ENCODE measurements around the gene CALY.

The CALY gene

DNA sequence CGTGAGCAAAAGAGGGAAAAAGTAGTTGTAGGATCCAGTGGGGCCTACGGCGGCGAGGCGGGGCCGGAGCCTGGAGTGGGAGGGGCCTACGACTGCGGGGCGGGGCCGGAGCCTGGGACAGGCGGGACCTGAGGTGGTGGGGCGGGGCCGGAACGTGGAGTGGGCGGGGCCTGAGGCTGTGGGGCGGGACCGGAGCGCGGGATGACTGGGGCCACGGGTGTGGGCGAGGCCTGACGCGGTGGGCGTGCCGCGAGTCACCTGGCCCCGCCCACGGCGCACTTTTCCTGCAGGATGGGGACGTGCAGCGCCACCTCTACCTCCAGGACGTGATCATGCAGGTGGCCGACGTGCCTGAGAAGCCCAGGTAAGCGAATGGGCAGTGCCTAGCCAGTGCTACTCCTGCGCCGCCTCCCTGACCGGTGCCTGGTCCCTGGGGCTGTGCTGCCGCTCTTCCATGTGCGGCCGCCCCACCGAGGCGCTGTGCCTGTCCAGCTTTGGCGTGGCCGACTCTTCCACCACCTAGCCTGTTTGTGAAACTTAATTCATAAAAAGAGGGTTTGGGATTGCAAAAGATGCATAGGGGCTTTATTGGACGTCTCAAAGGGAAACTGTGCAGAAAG is 27.5 kb downstream of the CALY start:
- DNase-seq: peak; percentile 94 to 95

DNA sequence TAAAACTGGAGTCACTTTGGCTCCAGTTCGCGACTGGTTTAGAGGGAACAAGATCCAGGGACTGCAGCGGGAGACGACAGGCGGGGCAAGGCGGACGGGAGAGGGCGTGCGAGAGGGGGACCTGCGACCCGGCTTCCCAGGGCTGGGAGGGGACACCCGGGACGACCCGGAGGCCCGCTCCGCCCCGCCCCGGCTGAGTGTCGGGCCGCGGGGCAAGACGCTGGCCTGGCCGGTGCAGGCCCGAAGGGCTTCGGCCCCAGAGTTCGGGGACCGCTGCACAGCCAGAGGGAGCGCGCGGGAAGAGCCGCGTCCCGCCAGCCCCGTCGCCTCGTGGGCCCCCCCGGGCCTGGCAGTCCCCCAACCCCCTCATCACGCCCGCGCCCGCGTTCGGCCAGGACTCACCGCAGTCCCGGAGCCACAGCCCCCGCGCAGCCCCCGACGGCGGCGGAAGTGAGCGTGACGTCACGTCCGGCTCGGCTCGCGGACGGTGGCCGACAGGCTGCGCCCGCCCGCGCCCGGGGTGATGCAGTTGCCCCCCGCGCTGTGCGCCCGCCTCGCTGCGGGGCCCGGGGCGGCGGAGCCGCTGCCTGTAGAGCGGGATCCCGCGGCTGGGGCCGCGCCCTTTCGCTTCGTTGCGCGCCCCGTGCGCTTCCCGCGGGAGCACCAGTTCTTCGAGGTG is 28.1 kb downstream of the CALY start, which contains the start of the genes TUBGCP2 and ZNF511:
Gene TUBGCP2, minus strand, starts transcription at position 452 of the 679 bp plus-strand sequence. CDS start 5,931 bp downstream, outside the sequence.
Gene ZNF511, plus strand, starts transcription at position 494 of the 679 bp plus-strand sequence. Its CDS starts 30 bp downstream, at position 524.
- peak; percentile 87 to 90 for DNase-seq

DNA sequence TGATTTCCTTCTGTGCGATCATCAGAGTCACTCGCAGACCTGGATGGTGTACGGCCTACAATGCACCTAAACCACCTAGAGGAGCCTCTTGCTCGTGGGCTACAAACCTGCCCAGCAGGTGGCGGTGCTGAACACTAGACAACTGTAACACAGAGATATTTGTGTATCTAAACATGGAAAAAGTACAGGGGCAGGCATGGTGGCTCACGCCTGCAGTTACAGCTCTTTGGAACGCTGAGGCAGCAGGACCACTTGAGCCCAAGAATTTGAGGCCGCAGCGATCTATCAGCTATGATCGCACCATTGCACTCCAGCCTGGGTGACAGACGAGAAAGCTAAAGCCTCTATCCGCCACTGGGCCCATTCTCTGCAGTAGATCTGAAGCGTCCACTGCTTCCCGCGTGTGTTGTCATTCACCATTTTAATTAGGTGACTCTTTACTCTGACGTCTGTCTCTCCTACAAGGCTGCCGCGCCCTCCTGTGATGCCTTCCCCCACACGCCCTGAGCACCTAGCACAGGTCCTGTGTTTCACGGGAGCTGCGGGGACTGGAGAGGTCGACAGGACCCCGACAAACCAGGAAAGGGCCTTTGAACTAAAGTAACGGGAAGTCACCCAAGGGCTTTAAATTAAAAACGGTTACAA is 28.8 kb downstream of the CALY start:
- peak; percentile 87 to 89 for DNase-seq

DNA sequence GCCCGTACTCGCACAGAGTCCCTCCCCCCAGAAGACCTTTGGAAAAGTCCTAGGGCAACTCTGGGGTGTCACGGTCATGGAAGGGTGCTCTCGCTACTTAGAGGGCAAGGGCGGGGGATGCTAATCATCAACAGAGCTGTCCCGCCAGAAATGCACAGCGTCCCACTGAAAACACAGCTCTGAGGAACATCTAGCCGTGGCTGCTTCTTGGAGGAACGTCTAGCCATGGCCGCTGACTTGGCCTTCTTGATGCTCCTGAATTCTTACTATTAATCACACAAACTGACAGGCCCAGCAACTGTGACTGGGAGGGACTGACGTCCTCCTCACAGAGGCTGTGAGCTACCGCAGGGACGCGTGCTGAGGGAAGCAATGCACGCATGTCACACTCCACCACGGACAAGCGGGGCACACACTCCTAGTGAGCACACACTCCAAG is 29.7 kb downstream of the CALY start:
- DNase-seq: no peak

DNA sequence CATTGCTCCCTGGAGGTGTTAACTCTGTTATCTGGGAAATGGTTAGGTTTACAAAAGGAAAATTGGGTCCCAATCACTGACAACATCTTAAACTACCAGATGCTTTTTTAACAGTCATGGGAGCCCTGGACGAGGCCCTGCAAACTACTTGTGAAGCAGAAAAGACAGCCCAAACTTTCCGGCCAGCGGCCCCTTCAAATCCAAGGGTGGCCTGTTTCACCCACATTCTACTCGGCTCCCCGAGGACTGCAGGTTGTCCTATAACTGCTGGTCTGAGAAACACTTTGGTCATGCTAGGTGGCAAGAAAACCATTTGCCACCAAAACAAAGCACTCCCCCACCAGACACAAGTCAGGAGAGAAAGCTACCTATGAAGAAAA is 30.6 kb downstream of the CALY start:
- DNase-seq: no peak

DNA sequence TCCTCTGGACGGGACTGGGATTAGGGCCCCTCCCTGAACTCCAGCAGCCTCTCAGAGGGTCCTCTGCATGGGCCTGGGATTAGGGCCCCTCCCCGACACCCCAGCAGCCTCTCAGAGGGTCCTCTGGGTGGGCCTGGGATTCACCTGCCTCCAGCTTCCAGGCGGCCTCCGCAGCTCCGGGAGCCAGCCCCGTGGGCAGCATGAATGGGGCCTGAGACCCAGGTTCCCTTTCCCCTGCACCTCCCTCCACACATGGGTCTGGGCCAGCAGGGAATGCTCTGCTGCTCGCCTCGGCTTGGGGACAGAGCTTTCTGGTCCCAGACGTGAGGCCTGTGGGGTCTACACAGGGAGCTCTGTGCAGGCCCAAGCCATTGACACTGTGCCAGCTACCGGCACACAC is 33.5 kb downstream of the CALY start:
- DNase-seq: no peak

DNA sequence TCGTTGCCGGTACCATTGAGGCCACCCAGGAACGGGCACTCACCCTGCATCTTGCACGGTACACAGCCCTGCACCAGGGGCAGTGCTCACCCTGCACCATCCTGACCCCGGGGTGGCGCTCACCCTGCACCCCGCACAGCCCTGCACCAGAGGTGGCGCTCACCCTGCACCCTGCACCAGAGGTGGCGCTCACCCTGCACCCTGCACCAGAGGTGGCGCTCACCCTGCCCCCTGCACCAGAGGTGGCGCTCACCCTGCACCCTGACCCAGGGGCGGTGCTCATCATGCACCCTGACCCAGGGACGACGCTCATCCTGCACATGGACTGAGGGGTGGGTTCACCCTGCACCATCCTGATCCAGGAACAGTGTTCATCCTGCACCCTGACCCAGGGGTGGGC is 34.5 kb downstream of the CALY start:
- no peak for DNase-seq

DNA sequence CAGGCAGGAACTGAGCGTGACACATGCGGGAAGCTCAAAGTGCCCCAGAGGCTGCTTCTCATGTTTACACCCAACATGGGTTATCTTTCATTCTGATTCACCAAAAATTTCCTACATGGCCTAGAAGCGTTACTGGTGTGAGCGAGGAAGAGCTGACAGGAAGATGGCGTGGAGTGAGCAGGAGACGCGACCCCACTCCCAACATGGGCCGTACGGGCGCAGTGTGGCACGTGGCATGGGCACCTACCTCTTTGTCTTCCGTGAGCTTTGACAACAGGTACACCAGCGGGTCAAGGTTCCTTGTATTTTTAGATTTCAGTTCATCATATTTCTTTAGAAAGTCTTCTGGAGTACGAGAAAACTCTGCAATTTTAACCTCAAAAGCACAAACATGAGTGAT is 37.0 kb downstream of the CALY start:
- no peak for DNase-seq

DNA sequence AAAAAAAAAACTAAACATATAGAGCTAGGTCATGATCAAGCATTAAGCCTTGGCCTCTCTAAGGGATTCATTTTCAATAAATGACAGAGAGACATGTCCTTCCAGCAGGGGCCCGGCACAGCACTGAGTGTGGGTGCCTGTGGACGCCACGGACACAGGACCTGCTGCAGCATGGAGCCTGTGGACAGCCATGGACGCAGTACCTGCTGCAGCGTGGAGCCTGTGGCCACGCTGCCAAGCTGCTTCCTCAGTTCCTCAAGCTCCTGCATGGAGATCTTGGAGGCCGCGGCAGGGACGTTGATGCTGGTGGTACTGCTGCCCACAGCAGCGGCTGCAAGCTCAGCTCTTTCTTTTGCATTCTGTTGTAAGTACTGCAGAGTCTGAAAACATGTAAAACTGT is 37.5 kb downstream of the CALY start:
- DNase-seq: no peak

DNA sequence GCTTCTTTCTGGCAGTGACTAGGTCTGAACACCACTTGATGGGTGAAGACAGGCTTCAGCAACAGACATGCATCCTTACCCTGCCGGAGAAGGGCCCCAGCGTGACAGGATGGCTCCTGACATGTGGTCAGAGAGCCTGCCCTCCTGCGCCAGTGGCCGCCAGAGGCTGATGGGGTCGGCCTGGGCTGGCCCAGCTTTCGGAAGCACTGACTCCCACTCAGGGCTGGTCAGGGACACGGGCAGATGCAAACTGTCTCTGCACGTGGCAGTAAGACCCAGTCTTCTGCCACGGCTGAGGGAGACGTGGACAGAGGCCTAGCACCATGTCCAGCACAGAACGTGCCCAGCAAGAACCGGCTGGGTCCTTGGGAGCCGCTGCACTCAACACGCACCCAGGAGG is 38.2 kb downstream of the CALY start:
- no peak for DNase-seq

DNA sequence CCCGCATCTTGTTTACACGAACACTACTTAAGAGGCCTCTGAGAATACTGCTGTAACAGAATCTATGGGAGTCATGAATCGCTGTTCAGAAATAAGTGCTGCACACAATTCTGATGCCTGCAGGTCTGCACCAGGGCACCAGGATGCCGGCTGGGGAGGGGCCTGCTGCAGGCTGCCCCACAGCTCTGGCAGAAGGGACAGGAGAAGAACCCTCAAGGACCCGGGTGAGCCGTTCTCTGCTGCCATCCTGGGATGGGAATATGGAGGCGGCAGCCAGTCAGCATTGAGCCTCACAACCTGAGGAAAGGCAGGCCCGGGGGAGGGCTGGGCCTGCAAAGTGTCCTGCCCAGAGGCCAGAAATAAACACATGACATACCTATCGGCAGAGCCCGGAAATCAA is 39.2 kb downstream of the CALY start:
- DNase-seq: no peak

DNA sequence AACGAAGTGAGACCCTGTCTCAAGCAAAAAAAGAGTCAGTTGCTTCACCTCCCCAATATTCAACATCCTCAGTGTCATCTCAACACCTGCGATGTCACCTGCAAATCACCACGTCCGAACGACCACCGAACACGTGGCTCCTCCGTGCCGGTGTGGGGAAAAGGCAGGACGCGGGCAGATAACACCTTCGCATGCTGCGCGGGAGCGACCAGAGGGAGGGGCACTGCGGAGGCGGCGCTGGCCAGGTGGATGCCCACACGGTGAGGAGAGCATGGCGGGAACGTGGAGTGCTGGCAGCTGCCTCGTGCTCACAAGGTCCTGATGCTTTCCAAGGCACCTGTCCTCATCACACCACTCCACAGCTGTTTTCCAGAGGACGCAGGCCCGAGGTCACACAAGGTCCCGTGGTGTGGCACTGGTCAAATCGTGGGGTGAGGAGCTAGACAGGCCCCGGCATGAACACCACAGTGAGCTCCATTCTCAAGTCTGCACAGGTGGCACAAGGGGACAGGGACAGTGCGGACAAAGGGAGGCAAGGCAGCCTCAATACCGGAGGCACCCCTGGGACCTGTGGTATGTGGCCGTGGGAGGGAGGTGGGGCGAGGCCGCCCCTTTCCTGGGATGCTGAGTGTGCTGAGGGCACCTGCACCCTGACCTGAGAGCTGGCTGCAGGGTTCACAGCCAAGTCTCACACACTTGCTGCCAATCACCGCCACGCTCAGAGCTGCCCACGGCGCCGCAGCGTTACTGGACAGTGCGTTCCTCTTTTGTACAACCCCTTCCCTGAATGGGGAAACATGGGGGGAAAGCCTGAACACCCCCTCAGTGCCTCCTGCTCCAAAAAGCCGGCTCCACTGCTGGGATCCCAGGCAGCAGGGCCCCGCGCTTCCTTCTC is 41.0 kb downstream of the CALY start:
- DNase-seq: no peak

DNA sequence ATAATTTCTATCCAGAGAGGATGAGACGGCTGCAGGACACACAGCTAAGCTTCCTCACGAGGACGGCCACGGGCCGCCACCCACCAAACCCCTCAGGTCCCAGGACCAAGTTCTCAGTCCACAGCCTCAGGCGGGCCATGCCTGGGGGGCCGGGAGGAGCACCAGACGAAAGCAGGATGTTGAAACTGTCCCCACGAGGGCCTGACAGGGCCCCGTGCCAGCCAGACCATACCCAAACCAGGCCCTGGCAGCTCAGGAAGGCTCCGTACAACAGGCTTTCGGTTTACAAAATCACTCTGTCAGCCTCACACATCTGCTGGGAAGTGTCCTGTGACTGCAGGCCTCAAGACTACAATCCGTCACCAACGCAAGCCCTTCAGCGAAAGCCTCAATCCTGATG is 42.5 kb downstream of the CALY start:
- no peak for DNase-seq

DNA sequence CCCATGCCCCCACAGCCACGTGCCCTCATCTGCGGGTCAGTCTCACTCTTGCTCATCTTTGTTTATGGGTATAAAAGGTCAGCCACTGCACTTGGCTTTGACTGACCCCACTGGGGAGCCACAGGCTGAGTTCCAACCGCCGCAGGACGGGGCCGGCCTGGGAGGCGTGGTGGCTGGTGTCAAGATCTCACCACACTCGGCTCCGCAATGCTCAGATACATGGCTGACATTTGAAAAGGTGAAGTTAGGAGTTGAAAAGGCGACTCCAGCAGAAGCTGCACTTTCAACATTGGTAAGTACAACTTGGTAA is 42.9 kb downstream of the CALY start:
- DNase-seq: no peak

DNA sequence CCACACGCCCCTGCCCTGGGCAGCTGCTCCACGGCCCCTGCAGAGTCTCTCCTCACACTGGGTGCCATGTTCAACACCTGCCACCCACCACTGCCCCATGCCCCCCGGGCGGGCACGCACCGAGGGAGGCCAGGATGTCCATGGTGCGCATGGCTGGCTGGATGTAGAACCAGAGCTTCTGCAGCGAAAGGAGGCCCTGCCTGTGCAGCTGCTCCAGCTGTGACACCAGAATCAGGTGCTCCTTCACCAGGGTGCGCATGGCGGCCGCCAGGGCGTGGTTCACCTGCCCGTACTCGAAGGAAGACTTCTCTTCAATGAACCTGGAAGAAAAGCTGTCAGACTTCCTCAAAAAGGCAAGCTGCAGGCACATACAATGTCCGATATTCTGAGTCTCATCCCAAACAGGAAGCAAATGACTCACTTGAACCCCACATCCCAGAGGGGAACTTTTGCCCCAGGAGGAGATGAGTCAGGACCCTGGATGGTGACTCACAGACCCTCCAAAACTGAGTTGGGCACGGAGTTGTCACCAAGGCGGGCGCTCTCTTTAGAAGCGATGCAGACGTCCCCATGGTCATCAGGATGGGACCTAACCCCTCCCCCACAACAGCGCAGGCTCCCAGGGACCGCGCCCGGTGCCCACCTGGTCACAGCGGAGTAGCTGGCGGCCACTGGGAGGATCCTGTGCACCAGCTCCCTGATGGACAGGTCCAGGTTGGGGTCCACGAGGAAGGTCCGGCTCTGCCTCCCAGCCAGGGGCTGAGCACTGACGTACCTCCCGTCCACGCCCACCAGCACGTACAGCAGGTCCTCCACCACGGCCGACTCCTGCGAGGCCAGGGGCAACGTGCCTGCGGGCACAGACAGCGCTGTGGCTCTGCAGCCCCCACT is 43.5 kb downstream of the CALY start:
- DNase-seq: peak in 1 of 2 donors; percentile 31

DNA sequence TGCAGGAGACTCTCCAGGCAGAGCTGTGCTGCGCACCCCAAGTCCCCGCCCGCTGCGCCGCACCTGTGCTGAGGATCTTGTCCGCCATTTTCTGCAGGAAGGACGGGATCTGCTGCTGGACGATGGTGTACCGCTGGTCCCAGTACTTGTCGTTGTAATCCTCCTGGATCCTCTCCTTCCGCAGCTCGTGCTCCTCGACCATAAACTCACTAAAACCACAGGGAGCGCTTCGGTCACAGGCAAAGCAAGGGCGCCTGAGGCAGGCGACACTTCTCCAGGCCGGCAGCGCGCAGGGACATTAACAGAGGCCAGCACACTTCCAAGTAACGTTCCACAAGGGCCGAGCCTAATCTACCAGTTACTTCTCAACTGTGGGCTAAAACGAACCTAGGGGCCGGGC is 46.9 kb downstream of the CALY start:
- DNase-seq: no peak

DNA sequence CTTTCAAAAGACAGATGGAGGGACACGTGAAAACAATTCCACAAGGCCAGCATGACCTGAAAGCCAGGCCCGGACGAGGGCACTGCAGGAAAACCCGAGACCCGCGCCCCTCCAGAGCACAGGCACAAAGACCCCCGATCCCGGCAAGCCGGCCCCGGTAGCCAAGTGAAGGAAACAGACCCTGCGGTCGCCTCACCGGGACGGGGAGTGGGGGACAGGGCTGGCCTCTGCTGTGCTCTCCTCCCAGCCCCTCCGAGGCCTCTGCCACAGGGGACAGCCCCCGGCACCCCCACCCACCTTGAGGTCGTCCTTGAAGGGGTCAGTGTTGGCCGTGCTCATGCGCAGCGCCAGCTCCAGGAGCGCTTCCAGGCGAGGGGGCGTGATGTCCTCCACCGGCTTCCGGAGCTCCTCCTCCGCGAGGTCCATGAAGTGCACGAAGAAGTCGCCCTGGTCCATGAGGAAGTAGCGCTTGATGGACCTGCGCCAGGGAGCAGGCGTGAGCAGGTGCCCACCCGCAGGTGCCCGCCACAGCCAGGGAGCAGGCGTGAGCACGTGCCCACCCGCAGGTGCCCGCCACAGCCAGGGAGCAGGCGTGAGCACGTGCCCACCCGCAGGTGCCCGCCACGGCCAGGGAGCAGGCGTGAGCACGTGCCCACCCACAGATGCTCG is 48.7 kb downstream of the CALY start:
- no peak for DNase-seq

DNA sequence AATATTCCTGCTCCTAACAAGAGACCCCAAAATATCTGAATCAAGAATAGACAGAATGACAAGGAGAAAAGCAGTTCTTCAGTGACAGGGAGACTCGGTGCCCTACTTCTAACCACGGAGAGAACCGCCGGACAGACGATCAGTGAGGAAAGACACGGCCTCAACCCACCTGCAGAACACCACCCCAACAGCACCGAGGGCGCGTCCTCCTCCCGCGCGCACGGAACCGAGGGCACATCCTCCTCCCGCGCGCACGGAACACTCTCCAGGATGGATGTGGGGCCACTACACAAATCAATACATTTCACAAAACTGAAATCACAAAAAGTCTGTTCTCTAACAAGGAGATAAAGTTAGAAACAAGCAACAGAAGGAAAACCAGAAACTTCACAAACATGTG is 50.3 kb downstream of the CALY start:
- no peak for DNase-seq

DNA sequence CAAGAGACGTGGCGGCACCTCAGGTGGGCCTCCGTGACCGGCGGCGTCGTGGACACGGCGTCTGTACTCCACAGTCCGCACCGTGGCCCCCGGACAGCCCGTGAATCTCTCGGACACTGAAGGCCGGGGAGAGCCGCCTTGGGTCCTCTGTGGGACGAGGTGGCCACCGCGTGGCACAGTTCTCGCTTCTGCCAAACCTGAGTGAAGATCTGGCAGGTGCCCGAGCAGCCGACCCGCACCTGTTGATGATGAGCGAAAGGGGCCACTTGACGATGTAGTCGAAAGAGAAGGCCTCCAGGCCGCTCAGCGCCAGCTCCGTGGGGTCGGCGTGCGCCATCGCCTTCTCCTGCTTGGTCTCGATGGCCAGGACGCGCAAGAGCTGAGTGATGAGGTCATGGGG is 51.5 kb downstream of the CALY start:
- DNase-seq: no peak

DNA sequence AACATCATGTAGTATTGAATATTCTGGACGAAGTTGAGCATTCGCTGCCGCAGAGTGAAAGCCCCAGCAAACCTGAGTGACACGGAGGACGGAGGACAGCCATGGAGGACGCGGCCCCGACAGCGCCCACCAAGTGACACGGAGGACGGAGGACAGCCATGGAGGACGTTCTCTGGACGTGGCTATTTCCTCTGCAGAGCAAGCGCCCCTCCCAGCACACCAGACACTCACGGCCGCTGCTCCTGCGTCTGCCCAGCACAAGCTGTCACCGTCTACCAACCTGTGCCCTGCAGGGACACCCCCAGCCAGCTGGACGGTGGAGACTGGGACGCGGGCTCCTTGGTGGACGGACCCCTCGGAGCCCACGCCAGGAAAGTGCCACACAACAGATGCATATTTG is 52.8 kb downstream of the CALY start:
- DNase-seq: no peak

DNA sequence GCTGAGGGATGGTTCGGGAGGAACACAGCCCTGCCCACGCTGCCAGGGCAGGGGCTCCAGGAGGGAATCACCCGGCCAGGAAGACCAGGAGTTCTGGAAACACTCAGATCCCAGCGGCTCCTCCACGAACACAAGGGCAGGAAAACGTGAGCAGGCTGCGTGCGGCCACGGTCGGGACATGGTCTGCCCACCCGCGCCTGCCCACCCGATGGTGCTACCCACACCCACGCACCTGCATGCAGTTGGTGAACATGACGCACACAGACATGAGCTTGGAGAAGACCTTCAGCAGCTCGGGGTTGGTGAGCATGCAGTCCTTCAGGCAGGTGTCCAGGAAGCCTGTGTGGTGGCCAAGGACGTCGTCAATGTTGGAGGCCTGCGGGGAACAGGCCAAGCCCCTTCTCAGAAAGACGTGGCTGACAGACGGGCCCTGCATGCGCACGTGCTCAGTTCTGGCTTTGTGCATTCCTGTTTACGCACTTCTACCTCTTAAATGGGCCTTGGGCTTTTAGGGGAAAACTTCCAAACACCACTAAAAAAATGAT is 53.8 kb downstream of the CALY start:
- no peak for DNase-seq

All from stimulated activated CD4-positive, alpha-beta T cell treated with anti-CD3 and anti-CD28 coated beads, Interleukin-2, amount 100 ng/mL, for 24 hours (primary cell).